GM12878 (cell line): ENCODE results near the gene RBPMS2. TPM values are rescaled to one million over a fixed set of nuclear protein-coding genes. Genes with fewer than 3 reads are reported as not detected.

Source experiments
- CEBPB ChIP-seq, 2 experiments: fragments of 150-350 bp in 1 of 2; IDR thresholded peaks; 2 replicates each; pipeline ENCODE4 v1.6.1; 2012 to 2014; ENCODE audit warnings: low read depth in 2 of 2, low read length in 2 of 2, borderline replicate concordance in 1 of 2, inconsistent platforms in 1 of 2
- EGR1 ChIP-seq, 2 experiments: IDR thresholded peaks; 1 replicate in 1 of 2; 2 replicates in 1 of 2; pipeline ENCODE4 v1.6.1; 2011 to 2012; ENCODE audit warnings: low read depth in 2 of 2, low read length in 2 of 2, borderline replicate concordance in 1 of 2, mild to moderate bottlenecking in 1 of 2, moderate library complexity in 1 of 2
- EP300 ChIP-seq, 2 experiments: fragments of 150-350 bp in 1 of 2; IDR thresholded peaks; 2 replicates each; pipeline ENCODE4 v1.6.1; 2011 to 2012; ENCODE audit warnings: low read depth in 2 of 2, low read length in 2 of 2, borderline replicate concordance in 1 of 2, improper control_type of control experiment in 1 of 2, inconsistent platforms in 1 of 2; ENCODE audit not compliant: control insufficient read depth in 1 of 2
- HCFC1 ChIP-seq: fragments of 150-350 bp; IDR thresholded peaks from 2 replicates; pipeline ENCODE4 v1.6.1; 2014; ENCODE audit warnings: low read length
- NFYA ChIP-seq: IDR thresholded peaks from 2 replicates; pipeline ENCODE4 v1.6.1; 2011; ENCODE audit warnings: low read depth, mild to moderate bottlenecking, low read length, improper control_type of control experiment, borderline replicate concordance
- NR2C1 ChIP-seq: fragments of 450-650 bp; IDR thresholded peaks from 2 replicates; pipeline ENCODE4 v1.6.1; 2017; ENCODE audit warnings: antibody characterized with exemption, mild to moderate bottlenecking, moderate library complexity
- RAD51 ChIP-seq: fragments of 450-650 bp; IDR thresholded peaks from 2 replicates; pipeline ENCODE4 v1.6.1; 2016; ENCODE audit warnings: moderate library complexity, mild to moderate bottlenecking, inconsistent platforms
- RB1 ChIP-seq: fragments of 450-650 bp; formaldehyde crosslinking; IDR thresholded peaks from 2 replicates; pipeline ENCODE4 v1.6.1; 2017; ENCODE audit warnings: mild to moderate bottlenecking, borderline replicate concordance
- SIN3A ChIP-seq: IDR thresholded peaks from 2 replicates; pipeline ENCODE4 v1.6.1; 2012; ENCODE audit warnings: low read depth, low read length, improper control_type of control experiment
- SMARCA5 ChIP-seq: fragments of 450-650 bp; IDR thresholded peaks from 2 replicates; pipeline ENCODE4 v1.6.1; 2017; ENCODE audit warnings: mild to moderate bottlenecking
- SUPT20H ChIP-seq: IDR thresholded peaks from 2 replicates; pipeline ENCODE4 v1.6.1; 2011; ENCODE audit warnings: low read depth, mild to moderate bottlenecking, low read length, moderate library complexity, borderline replicate concordance; ENCODE audit not compliant: control insufficient read depth
- TCF7 ChIP-seq: IDR thresholded peaks from 2 replicates; pipeline ENCODE4 v1.6.1; 2014; ENCODE audit warnings: antibody characterized with exemption, borderline replicate concordance
- YY1 ChIP-seq: IDR thresholded peaks from 2 replicates; pipeline ENCODE4 v1.6.1; 2011; ENCODE audit warnings: low read depth, mild to moderate bottlenecking, low read length
- ZNF24 ChIP-seq: fragments of 450-650 bp; IDR thresholded peaks from 2 replicates; pipeline ENCODE4 v1.6.1; 2017; ENCODE audit warnings: antibody characterized with exemption, mild to moderate bottlenecking
- polyA plus RNA-seq, 11 experiments: library from polyadenylated mRNA; depleted of rRNA in 4 of 11; unstranded in 6 of 11; stranded (reverse) in 5 of 11; fragments of >200 nt; fragmentation: Nextera tagmentation in 4 of 11; fragmentation: Illumina TruSeq in 1 of 11; extraction: Ambion mirVana in 4 of 11; extraction: Trizol in 1 of 11; gene quantifications; 1 replicate in 1 of 11; 2 replicates in 10 of 11; pipeline versions ENCODE4 v1.2.1 to v1.2.3, GENCODE V29; 2011 to 2016; ENCODE audit warnings: inconsistent platforms in 2 of 11, missing spikeins in 2 of 11, low read depth in 1 of 11
- total RNA-seq, 4 experiments: library from RNA; depleted of rRNA in 3 of 4; stranded (reverse); fragments of >200 nt in 3 of 4; fragmentation: Illumina TruSeq in 1 of 4; extraction: Trizol in 1 of 4; gene quantifications; 2 replicates each; pipeline versions ENCODE4 v1.2.1 to v1.2.3, GENCODE V29; 2013 to 2021
- TF ChIP-seq, protein P1 (sequence below): fragments of 450-650 bp; IDR thresholded peaks from 2 replicates; pipeline ENCODE4 v1.6.1; 2016; ENCODE audit warnings: mild to moderate bottlenecking
- TF ChIP-seq, protein P2 (sequence below): fragments of 450-650 bp; IDR thresholded peaks from 2 replicates; pipeline ENCODE4 v1.6.1; 2014; ENCODE audit warnings: mild to moderate bottlenecking
- TF ChIP-seq, protein P3 (sequence below): fragments of 450-650 bp; formaldehyde crosslinking; IDR thresholded peaks from 2 replicates; pipeline ENCODE4 v1.4.0; 2022; ENCODE audit warnings: mild to moderate bottlenecking, moderate library complexity
- TF ChIP-seq, protein P4 (sequence below): fragments of 450-650 bp; IDR thresholded peaks from 2 replicates; pipeline ENCODE4 v1.6.1; 2017; ENCODE audit warnings: antibody characterized with exemption, mild to moderate bottlenecking, moderate library complexity
- TF ChIP-seq, protein P5 (sequence below): fragments of 450-650 bp; IDR thresholded peaks from 2 replicates; pipeline ENCODE4 v1.6.1; 2017; ENCODE audit warnings: borderline replicate concordance

RBPMS2 gene
- total and polyA plus RNA-seq, 10 of the 15 experiments (the other 5 are each of a cell fraction or from before 2014, with no cell fraction given) = 0.06 to 0.31 (median 0.19) TPM; not detected in 3

- TF ChIP-seq, protein P1, sequence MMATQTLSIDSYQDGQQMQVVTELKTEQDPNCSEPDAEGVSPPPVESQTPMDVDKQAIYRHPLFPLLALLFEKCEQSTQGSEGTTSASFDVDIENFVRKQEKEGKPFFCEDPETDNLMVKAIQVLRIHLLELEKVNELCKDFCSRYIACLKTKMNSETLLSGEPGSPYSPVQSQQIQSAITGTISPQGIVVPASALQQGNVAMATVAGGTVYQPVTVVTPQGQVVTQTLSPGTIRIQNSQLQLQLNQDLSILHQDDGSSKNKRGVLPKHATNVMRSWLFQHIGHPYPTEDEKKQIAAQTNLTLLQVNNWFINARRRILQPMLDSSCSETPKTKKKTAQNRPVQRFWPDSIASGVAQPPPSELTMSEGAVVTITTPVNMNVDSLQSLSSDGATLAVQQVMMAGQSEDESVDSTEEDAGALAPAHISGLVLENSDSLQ = no peak
- TF ChIP-seq HCFC1 (no peak), CEBPB (IDR thresholded peaks at IDR 0.05; ENCODE audit: borderline replicate concordance in 1 of 2, low read depth in 2 of 2, low read length in 2 of 2) (no peak), RAD51 (no peak), SUPT20H (no peak), EP300 (IDR thresholded peaks at IDR 0.05; ENCODE audit: borderline replicate concordance in 1 of 2, control insufficient read depth in 1 of 2, low read depth in 2 of 2, low read length in 2 of 2) (no peak), NFYA (no peak), ZNF24 (no peak), EGR1 (IDR thresholded peaks at IDR 0.05; ENCODE audit: borderline replicate concordance in 1 of 2, low read depth in 2 of 2, low read length in 2 of 2) (no peak), RB1 (0 out of 2 replicates have a peak, but pooled peaks have one; percentile 25), SIN3A (no peak), SMARCA5 (no peak), YY1 (peak; percentile 65; the same call in 1 of the 2 replicates), NR2C1 (no peak), TCF7 (no peak)
- TF ChIP-seq, protein P2, sequence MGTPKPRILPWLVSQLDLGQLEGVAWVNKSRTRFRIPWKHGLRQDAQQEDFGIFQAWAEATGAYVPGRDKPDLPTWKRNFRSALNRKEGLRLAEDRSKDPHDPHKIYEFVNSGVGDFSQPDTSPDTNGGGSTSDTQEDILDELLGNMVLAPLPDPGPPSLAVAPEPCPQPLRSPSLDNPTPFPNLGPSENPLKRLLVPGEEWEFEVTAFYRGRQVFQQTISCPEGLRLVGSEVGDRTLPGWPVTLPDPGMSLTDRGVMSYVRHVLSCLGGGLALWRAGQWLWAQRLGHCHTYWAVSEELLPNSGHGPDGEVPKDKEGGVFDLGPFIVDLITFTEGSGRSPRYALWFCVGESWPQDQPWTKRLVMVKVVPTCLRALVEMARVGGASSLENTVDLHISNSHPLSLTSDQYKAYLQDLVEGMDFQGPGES = 0 out of 2 replicates have a peak, but pooled peaks have one; percentile 26
- TF ChIP-seq, protein P3, sequence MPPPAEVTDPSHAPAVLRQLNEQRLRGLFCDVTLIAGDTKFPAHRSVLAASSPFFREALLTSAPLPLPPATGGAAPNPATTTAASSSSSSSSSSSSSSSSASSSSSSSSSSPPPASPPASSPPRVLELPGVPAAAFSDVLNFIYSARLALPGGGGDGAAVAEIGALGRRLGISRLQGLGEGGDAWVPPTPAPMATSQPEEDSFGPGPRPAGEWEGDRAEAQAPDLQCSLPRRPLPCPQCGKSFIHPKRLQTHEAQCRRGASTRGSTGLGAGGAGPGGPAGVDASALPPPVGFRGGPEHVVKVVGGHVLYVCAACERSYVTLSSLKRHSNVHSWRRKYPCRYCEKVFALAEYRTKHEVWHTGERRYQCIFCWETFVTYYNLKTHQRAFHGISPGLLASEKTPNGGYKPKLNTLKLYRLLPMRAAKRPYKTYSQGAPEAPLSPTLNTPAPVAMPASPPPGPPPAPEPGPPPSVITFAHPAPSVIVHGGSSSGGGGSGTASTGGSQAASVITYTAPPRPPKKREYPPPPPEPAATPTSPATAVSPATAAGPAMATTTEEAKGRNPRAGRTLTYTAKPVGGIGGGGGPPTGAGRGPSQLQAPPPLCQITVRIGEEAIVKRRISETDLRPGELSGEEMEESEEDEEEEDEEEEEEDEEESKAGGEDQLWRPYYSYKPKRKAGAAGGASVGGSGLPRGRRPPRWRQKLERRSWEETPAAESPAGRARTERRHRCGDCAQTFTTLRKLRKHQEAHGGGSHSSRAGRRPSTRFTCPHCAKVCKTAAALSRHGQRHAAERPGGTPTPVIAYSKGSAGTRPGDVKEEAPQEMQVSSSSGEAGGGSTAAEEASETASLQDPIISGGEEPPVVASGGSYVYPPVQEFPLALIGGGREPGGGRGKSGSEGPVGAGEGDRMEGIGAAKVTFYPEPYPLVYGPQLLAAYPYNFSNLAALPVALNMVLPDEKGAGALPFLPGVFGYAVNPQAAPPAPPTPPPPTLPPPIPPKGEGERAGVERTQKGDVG = no peak
- TF ChIP-seq, protein P4, sequence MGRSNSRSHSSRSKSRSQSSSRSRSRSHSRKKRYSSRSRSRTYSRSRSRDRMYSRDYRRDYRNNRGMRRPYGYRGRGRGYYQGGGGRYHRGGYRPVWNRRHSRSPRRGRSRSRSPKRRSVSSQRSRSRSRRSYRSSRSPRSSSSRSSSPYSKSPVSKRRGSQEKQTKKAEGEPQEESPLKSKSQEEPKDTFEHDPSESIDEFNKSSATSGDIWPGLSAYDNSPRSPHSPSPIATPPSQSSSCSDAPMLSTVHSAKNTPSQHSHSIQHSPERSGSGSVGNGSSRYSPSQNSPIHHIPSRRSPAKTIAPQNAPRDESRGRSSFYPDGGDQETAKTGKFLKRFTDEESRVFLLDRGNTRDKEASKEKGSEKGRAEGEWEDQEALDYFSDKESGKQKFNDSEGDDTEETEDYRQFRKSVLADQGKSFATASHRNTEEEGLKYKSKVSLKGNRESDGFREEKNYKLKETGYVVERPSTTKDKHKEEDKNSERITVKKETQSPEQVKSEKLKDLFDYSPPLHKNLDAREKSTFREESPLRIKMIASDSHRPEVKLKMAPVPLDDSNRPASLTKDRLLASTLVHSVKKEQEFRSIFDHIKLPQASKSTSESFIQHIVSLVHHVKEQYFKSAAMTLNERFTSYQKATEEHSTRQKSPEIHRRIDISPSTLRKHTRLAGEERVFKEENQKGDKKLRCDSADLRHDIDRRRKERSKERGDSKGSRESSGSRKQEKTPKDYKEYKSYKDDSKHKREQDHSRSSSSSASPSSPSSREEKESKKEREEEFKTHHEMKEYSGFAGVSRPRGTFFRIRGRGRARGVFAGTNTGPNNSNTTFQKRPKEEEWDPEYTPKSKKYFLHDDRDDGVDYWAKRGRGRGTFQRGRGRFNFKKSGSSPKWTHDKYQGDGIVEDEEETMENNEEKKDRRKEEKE = no peak
- TF ChIP-seq, protein P5, sequence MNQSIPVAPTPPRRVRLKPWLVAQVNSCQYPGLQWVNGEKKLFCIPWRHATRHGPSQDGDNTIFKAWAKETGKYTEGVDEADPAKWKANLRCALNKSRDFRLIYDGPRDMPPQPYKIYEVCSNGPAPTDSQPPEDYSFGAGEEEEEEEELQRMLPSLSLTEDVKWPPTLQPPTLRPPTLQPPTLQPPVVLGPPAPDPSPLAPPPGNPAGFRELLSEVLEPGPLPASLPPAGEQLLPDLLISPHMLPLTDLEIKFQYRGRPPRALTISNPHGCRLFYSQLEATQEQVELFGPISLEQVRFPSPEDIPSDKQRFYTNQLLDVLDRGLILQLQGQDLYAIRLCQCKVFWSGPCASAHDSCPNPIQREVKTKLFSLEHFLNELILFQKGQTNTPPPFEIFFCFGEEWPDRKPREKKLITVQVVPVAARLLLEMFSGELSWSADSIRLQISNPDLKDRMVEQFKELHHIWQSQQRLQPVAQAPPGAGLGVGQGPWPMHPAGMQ = no peak
Observed at GRCh38 chr15:64809649-64810496, 34.5 kb upstream of the RBPMS2 start (continued).
